ENCODE results near the gene DDHD1.

- TF ChIP-seq CTCF (IDR thresholded peaks at IDR 0.05) (no peak), POLR2A (IDR thresholded peaks at IDR 0.05) (no peak)
Measured at GRCh38 chr14:53044486-53044885, 108.6 kb downstream of the DDHD1 start.

All from adrenal gland (tissue), 5 donors.